GM23338 (cell line): ENCODE data around the gene NTM. TPM values are rescaled to one million over a fixed set of nuclear protein-coding genes. Genes with fewer than 3 reads are reported as not detected.

Source experiments
- ATAC-seq: fragments of 200-7000 bp; cut with Tn5 transposase; 3 replicates; pipeline ENCODE4 v1.9.1; 2020
- DNase-seq: peaks from one replicate; pipeline ENCODE4 v3.0.0-alpha.2; 2015; ENCODE audit warnings: low spot score
- H2AFZ ChIP-seq: fragments of 200-600 bp; sonication (generic); 2 replicates; pipeline ENCODE4 v1.8.0; 2016; ENCODE audit warnings: antibody characterized with exemption, mild to moderate bottlenecking, moderate library complexity
- H3F3A ChIP-seq: fragments of 200-600 bp; sonication (generic); replicated peaks from 2 replicates; pipeline ENCODE4 v1.8.0; 2017; ENCODE audit warnings: antibody characterized with exemption, mixed run types, low read depth
- H3K27ac ChIP-seq: fragments of 200-600 bp; sonication (generic); 2 replicates; pipeline ENCODE4 v1.6.1; 2016; ENCODE audit warnings: low read depth
- H3K27me3 ChIP-seq: fragments of 200-600 bp; sonication (generic); 2 replicates; pipeline ENCODE4 v1.8.0; 2016; ENCODE audit warnings: mild to moderate bottlenecking, mixed run types, moderate library complexity; ENCODE audit not compliant: insufficient read depth
- H3K36me3 ChIP-seq: fragments of 200-600 bp; sonication (generic); 2 replicates; pipeline ENCODE4 v1.8.0; 2016; ENCODE audit warnings: mild to moderate bottlenecking; ENCODE audit not compliant: insufficient read depth
- H3K4me1 ChIP-seq: fragments of 200-600 bp; sonication (generic); 2 replicates; pipeline ENCODE4 v1.8.0; 2016; ENCODE audit warnings: mild to moderate bottlenecking, moderate library complexity; ENCODE audit not compliant: insufficient read depth
- H3K4me2 ChIP-seq: fragments of 200-600 bp; sonication (generic); 2 replicates; pipeline ENCODE4 v1.7.1; 2017; ENCODE audit warnings: mixed run types
- H3K4me3 ChIP-seq: fragments of 200-600 bp; sonication (generic); 2 replicates; pipeline ENCODE4 v1.6.1; 2016; ENCODE audit warnings: mixed run types
- H3K79me2 ChIP-seq: fragments of 200-600 bp; sonication (generic); replicated peaks from 2 replicates; pipeline ENCODE4 v1.8.0; 2017; ENCODE audit warnings: mild to moderate bottlenecking; ENCODE audit not compliant: insufficient read depth
- H3K9me2 ChIP-seq: fragments of 200-600 bp; sonication (generic); 2 replicates; pipeline ENCODE4 v1.8.0; 2017; ENCODE audit not compliant: insufficient read depth
- H4K20me1 ChIP-seq: fragments of 200-600 bp; sonication (generic); replicated peaks from 2 replicates; pipeline ENCODE4 v1.8.0; 2017; ENCODE audit warnings: mild to moderate bottlenecking; ENCODE audit not compliant: insufficient read depth
- H3K27ac Mint-ChIP-seq: 2 replicates; pipeline ENCODE4 v1.8.0; 2020; ENCODE audit warnings: inconsistent platforms, mild to moderate bottlenecking, moderate library complexity, mixed read lengths
- H3K27me3 Mint-ChIP-seq: 3 replicates; pipeline ENCODE4 v1.8.0; 2022; ENCODE audit warnings: low read depth, mild to moderate bottlenecking, moderate library complexity, mixed read lengths, inconsistent platforms; ENCODE audit not compliant: insufficient read depth, poor library complexity
- H3K36me3 Mint-ChIP-seq: 3 replicates; pipeline ENCODE4 v1.8.0; 2021; ENCODE audit warnings: low read depth, mild to moderate bottlenecking, inconsistent platforms, moderate library complexity, mixed read lengths
- H3K4me1 Mint-ChIP-seq: 3 replicates; pipeline ENCODE4 v1.8.0; 2020; ENCODE audit warnings: mild to moderate bottlenecking, inconsistent platforms, mixed read lengths
- H3K4me3 Mint-ChIP-seq: 3 replicates; pipeline ENCODE4 v1.8.0; 2021; ENCODE audit warnings: moderate library complexity, mild to moderate bottlenecking, inconsistent platforms, mixed read lengths
- H3K9me3 Mint-ChIP-seq: 3 replicates; pipeline ENCODE4 v1.8.0; 2020; ENCODE audit warnings: moderate library complexity, mild to moderate bottlenecking, inconsistent platforms, mixed read lengths
- CTCF ChIP-seq, 2 experiments: fragments of 200-600 bp in 1 of 2; sonication (generic) in 1 of 2; conservative IDR thresholded peaks; 2 replicates each; pipeline versions ENCODE4 v1.5.1 to v1.6.1; 2016 to 2017; ENCODE audit warnings: antibody characterized with exemption in 2 of 2, low read depth in 2 of 2, mild to moderate bottlenecking in 2 of 2, moderate library complexity in 1 of 2
- EZH2 ChIP-seq: fragments of 200-600 bp; sonication (generic); IDR thresholded peaks from one replicate; pipeline ENCODE4 v1.8.0; 2017; ENCODE audit warnings: antibody characterized with exemption, mild to moderate bottlenecking, low read depth; ENCODE audit not compliant: unreplicated experiment
- EZH2phosphoT487 ChIP-seq: fragments of 200-600 bp; sonication (generic); IDR thresholded peaks from one replicate; pipeline ENCODE4 v1.8.1; 2018; ENCODE audit warnings: antibody characterized with exemption; ENCODE audit not compliant: unreplicated experiment
- JUNB ChIP-seq: IDR thresholded peaks from one replicate; pipeline ENCODE4 v1.6.1; 2016; ENCODE audit warnings: antibody characterized with exemption; ENCODE audit not compliant: unreplicated experiment
- NANOG ChIP-seq: IDR thresholded peaks from 2 replicates; pipeline ENCODE4 v1.6.1; 2016; ENCODE audit warnings: antibody characterized with exemption, borderline replicate concordance
- POLR2AphosphoS5 ChIP-seq: IDR thresholded peaks from 2 replicates; pipeline ENCODE4 v1.6.1; 2016; ENCODE audit warnings: antibody characterized with exemption, low read depth
- REST ChIP-seq: IDR thresholded peaks from one replicate; pipeline ENCODE4 v1.6.1; 2018; ENCODE audit warnings: antibody characterized with exemption; ENCODE audit not compliant: unreplicated experiment
- STAT1 ChIP-seq: IDR thresholded peaks from one replicate; pipeline ENCODE4 v1.6.1; 2016; ENCODE audit warnings: antibody characterized with exemption; ENCODE audit not compliant: unreplicated experiment
- ZNF114 ChIP-seq: fragments of 250-450 bp; sonication (Bioruptor Pico); IDR thresholded peaks from 2 replicates; pipeline ENCODE4 v1.5.0; 2020; ENCODE audit warnings: mild to moderate bottlenecking, moderate library complexity
- ZNF331 ChIP-seq: fragments of 250-450 bp; sonication (Bioruptor Pico); IDR thresholded peaks from 2 replicates; pipeline ENCODE4 v1.5.0; 2020; ENCODE audit warnings: low read depth, mild to moderate bottlenecking, moderate library complexity
- polyA plus RNA-seq: library from polyadenylated mRNA; unstranded; fragments of >200 nt; fragmentation: Nextera tagmentation; extraction: Ambion mirVana; gene quantifications from 2 replicates; pipeline ENCODE4 v1.2.1, GENCODE V29; 2016
- total RNA-seq: library from RNA; depleted of rRNA; stranded (reverse); fragments of >200 nt; shearing (Covaris generic); gene quantifications from 2 replicates; pipeline ENCODE4 v1.2.3, GENCODE V29; 2014
- TF ChIP-seq, protein P1 (sequence below): fragments of 250-450 bp; sonication (Bioruptor Pico); IDR thresholded peaks from 2 replicates; pipeline ENCODE4 v1.5.0; 2020; ENCODE audit warnings: mild to moderate bottlenecking, moderate library complexity

The NTM gene
- total and polyA plus RNA-seq, 2 experiments from 2014 or later = 10.6 to 14.6 TPM

DNA sequence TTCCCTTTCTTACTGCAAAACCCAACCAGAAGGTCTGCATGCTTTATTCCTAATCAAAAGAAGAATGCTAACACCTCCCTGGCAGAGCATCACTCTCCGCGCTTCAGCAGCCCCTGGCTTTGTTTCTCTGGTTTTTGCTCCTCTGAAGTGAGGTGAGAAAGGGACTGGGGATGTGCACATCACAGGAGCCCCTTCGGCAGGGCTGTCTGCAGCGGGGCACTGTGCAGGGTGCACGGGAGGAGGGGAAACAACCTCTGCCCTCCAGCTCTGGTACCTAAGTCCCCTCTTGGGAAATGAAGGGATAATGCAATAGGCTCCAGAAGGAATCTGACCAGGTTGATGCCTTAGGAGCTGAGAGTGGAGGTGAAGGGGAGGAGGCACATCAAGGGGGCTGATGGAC is 312.7 kb downstream of the NTM start:
- H3K27me3 ChIP-seq = no peaks in the 10 kb centered on the region
- H3K27ac ChIP-seq = no peak overlapping the region
- no peaks in the 10 kb centered on the region for H3F3A ChIP-seq
- H3K36me3 Mint-ChIP-seq = no peaks in the 10 kb centered on the region
- TF ChIP-seq ZNF331 (CRISPR knock-in tag) (no peak), POLR2AphosphoS5 (no peak), JUNB (no peak)
- peaks cover 9% of the 10 kb centered on the region for H3K27me3 Mint-ChIP-seq
- no peaks in the 10 kb centered on the region for H4K20me1 ChIP-seq
- no peak overlapping the region for H2AFZ ChIP-seq
- no peaks in the 10 kb centered on the region for H3K79me2 ChIP-seq
- H3K27ac Mint-ChIP-seq = no peak overlapping the region
- H3K4me1 ChIP-seq = 0 out of 2 replicates have a peak, but pooled peaks cover 2% of the 10 kb centered on the region
- no peaks in the 10 kb centered on the region for H3K9me3 Mint-ChIP-seq
- ATAC-seq (no peak), DNase-seq (no peak)
- H3K4me3 Mint-ChIP-seq = no peak overlapping the region
- H3K4me3 ChIP-seq = no peak overlapping the region
- no peaks in the 10 kb centered on the region for H3K9me2 ChIP-seq
- no peaks in the 10 kb centered on the region for H3K36me3 ChIP-seq
- H3K4me1 Mint-ChIP-seq = peaks cover 20% of the 10 kb centered on the region
- no peak overlapping the region for H3K4me2 ChIP-seq

DNA sequence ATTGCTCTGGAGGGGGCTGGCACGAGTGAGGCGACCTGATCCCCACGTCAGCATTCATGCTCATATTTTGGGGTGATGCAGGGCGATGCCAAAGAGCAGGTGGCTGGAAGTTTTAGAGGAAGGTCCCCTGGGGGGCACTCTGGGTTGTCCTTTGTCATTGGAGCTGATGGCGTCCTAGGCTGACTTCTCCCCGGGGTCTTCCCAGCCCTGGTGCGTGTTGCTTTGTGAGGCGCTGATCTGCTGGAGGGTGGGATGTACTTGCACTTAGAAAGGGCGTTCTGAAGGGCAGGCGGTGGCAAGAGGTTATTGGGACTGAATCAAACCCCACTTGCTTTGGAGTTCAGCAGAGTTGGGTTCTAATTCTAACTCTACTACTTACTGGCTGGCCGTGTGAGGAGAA is 313.3 kb downstream of the NTM start:
- no peak overlapping the region for H3K27ac Mint-ChIP-seq
- no peaks in the 10 kb centered on the region for H3K36me3 ChIP-seq
- H3F3A ChIP-seq = no peaks in the 10 kb centered on the region
- no peaks in the 10 kb centered on the region for H3K4me1 ChIP-seq
- no peaks in the 10 kb centered on the region for H3K27me3 ChIP-seq
- no peak overlapping the region for H3K27ac ChIP-seq
- H2AFZ ChIP-seq = no peak overlapping the region
- no peak overlapping the region for H3K4me2 ChIP-seq
- no peaks in the 10 kb centered on the region for H3K36me3 Mint-ChIP-seq
- peaks cover 13% of the 10 kb centered on the region for H3K27me3 Mint-ChIP-seq
- no peak overlapping the region for H3K4me3 Mint-ChIP-seq
- DNase-seq (no peak), ATAC-seq (no peak)
- no peaks in the 10 kb centered on the region for H3K9me3 Mint-ChIP-seq
- no peaks in the 10 kb centered on the region for H3K9me2 ChIP-seq
- no peaks in the 10 kb centered on the region for H3K79me2 ChIP-seq
- H4K20me1 ChIP-seq = no peaks in the 10 kb centered on the region
- H3K4me3 ChIP-seq = no peak overlapping the region
- H3K4me1 Mint-ChIP-seq = peaks cover 15% of the 10 kb centered on the region
- TF ChIP-seq, protein P1, sequence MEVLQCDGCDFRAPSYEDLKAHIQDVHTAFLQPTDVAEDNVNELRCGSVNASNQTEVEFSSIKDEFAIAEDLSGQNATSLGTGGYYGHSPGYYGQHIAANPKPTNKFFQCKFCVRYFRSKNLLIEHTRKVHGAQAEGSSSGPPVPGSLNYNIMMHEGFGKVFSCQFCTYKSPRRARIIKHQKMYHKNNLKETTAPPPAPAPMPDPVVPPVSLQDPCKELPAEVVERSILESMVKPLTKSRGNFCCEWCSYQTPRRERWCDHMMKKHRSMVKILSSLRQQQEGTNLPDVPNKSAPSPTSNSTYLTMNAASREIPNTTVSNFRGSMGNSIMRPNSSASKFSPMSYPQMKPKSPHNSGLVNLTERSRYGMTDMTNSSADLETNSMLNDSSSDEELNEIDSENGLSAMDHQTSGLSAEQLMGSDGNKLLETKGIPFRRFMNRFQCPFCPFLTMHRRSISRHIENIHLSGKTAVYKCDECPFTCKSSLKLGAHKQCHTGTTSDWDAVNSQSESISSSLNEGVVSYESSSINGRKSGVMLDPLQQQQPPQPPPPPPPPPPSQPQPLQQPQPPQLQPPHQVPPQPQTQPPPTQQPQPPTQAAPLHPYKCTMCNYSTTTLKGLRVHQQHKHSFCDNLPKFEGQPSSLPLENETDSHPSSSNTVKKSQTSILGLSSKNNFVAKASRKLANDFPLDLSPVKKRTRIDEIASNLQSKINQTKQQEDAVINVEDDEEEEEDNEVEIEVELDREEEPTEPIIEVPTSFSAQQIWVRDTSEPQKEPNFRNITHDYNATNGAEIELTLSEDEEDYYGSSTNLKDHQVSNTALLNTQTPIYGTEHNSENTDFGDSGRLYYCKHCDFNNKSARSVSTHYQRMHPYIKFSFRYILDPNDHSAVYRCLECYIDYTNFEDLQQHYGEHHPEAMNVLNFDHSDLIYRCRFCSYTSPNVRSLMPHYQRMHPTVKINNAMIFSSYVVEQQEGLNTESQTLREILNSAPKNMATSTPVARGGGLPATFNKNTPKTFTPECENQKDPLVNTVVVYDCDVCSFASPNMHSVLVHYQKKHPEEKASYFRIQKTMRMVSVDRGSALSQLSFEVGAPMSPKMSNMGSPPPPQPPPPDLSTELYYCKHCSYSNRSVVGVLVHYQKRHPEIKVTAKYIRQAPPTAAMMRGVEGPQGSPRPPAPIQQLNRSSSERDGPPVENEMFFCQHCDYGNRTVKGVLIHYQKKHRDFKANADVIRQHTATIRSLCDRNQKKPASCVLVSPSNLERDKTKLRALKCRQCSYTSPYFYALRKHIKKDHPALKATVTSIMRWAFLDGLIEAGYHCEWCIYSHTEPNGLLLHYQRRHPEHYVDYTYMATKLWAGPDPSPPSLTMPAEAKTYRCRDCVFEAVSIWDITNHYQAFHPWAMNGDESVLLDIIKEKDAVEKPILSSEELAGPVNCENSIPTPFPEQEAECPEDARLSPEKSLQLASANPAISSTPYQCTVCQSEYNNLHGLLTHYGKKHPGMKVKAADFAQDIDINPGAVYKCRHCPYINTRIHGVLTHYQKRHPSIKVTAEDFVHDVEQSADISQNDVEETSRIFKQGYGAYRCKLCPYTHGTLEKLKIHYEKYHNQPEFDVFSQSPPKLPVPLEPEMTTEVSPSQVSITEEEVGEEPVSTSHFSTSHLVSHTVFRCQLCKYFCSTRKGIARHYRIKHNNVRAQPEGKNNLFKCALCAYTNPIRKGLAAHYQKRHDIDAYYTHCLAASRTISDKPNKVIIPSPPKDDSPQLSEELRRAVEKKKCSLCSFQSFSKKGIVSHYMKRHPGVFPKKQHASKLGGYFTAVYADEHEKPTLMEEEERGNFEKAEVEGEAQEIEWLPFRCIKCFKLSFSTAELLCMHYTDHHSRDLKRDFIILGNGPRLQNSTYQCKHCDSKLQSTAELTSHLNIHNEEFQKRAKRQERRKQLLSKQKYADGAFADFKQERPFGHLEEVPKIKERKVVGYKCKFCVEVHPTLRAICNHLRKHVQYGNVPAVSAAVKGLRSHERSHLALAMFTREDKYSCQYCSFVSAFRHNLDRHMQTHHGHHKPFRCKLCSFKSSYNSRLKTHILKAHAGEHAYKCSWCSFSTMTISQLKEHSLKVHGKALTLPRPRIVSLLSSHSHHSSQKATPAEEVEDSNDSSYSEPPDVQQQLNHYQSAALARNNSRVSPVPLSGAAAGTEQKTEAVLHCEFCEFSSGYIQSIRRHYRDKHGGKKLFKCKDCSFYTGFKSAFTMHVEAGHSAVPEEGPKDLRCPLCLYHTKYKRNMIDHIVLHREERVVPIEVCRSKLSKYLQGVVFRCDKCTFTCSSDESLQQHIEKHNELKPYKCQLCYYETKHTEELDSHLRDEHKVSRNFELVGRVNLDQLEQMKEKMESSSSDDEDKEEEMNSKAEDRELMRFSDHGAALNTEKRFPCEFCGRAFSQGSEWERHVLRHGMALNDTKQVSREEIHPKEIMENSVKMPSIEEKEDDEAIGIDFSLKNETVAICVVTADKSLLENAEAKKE (CRISPR knock-in tag) = no peak
- TF ChIP-seq ZNF331 (CRISPR knock-in tag) (no peak), REST (no peak), JUNB (no peak), ZNF114 (CRISPR knock-in tag) (no peak), POLR2AphosphoS5 (no peak), NANOG (no peak), CTCF (conservative IDR thresholded peaks at IDR 0.05; ENCODE audit: low read depth in 2 of 2) (no peak), EZH2 (no peak), STAT1 (no peak), EZH2phosphoT487 (no peak)
